Neural progenitor cell (in vitro differentiated cells): ENCODE results near the gene MACC1.

Source experiments
- EZH2phosphoT487 ChIP-seq: fragments of 200-600 bp; sonication (generic); IDR thresholded peaks from 2 replicates; pipeline ENCODE4 v1.6.1; 2017; ENCODE audit warnings: antibody characterized with exemption
- TF ChIP-seq, protein P1 (sequence below): fragments of 200-600 bp; sonication (generic); IDR thresholded peaks from 2 replicates; pipeline ENCODE4 v1.5.1; 2017; ENCODE audit warnings: antibody characterized with exemption, mild to moderate bottlenecking

GRCh38 chr7:20220921-20221547 lies 3.9 kb upstream of the MACC1 start:
- TF ChIP-seq, protein P1, sequence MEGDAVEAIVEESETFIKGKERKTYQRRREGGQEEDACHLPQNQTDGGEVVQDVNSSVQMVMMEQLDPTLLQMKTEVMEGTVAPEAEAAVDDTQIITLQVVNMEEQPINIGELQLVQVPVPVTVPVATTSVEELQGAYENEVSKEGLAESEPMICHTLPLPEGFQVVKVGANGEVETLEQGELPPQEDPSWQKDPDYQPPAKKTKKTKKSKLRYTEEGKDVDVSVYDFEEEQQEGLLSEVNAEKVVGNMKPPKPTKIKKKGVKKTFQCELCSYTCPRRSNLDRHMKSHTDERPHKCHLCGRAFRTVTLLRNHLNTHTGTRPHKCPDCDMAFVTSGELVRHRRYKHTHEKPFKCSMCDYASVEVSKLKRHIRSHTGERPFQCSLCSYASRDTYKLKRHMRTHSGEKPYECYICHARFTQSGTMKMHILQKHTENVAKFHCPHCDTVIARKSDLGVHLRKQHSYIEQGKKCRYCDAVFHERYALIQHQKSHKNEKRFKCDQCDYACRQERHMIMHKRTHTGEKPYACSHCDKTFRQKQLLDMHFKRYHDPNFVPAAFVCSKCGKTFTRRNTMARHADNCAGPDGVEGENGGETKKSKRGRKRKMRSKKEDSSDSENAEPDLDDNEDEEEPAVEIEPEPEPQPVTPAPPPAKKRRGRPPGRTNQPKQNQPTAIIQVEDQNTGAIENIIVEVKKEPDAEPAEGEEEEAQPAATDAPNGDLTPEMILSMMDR: no peak
- no peak for TF ChIP-seq EZH2phosphoT487
